Stimulated activated CD4-positive, alpha-beta T cell treated with anti-CD3 and anti-CD28 coated beads, Interleukin-4, amount 100 ng/mL, for 48 hours (primary cell): ENCODE measurements around the gene AMPD2.
"Not testable (repeated sequence)": the region's sequence is repeated elsewhere in the genome, so short reads cannot be mapped to it uniquely, and the experiment has no call there.

Source experiments
- DNase-seq, 2 donors: peaks; one replicate each; pipeline ENCODE4 v3.0.0-alpha.2; 2020; ENCODE audit warnings: low read depth in 2 of 2

AMPD2 gene

DNA sequence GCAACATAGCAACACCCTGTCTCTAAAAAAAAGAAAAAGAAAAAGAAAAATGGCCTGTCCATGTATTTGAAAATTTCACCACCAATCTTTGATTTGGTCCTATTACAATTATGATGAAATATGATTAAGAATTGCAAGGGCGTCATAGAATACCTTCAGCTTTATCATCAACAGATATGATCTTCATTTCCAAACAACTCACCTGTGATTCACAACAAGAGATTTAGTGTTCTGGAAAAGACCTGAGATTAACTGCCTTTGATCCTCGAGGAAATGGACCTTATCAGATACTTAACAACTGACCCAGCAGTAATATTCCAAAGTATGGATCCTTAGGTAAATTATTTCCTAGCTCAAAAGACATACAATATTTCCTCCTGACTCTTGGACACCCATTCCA lies 32.8 kb downstream of the AMPD2 start:
- no peak for DNase-seq

- DNase-seq, result no peak
These were observed 33.7 kb downstream of the AMPD2 start for GRCh38 chr1:109653306-109653705.

GRCh38 chr1:109654519-109654918 lies 34.9 kb downstream of the AMPD2 start:
- no peak for DNase-seq

GRCh38 chr1:109655615-109656519 lies 36.2 kb downstream of the AMPD2 start, which contains the start of gene GSTM4:
Gene GSTM4, plus strand, starts transcription at chr1:109656099. Its CDS starts 291 bp downstream, at chr1:109656390.
- peak; percentile 66 to 67 for DNase-seq

DNA sequence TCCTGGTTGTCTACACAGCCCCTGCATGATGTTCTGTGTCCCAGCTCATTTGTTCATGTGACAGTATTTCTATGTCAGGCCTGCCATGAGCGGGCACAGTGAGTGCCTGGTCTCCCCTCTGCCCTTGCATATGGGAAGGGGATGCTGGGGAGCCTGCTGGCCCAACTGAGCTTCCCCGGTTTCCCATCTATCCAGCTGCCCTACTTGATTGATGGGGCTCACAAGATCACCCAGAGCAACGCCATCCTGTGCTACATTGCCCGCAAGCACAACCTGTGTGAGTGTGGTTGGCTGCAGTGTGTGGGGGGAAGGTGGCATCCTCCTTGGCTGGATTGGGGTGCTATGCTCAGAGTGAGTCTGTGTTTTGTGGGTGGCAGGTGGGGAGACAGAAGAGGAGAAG lies 37.8 kb downstream of the AMPD2 start:
- no peak for DNase-seq

- DNase-seq, result no peak
These were observed 38.3 kb downstream of the AMPD2 start for GRCh38 chr1:109657970-109658369.

GRCh38 chr1:109658533-109659042 lies 39.0 kb downstream of the AMPD2 start:
- no peak for DNase-seq

- no peak for DNase-seq
These were observed 39.5 kb downstream of the AMPD2 start for GRCh38 chr1:109659145-109659544.

GRCh38 chr1:109659997-109660690 lies 40.5 kb downstream of the AMPD2 start:
- DNase-seq, result no peak

GRCh38 chr1:109660691-109661026 lies 41.0 kb downstream of the AMPD2 start:
- not testable (repeated sequence) for DNase-seq

- DNase-seq, result no peak
These were observed 41.8 kb downstream of the AMPD2 start for GRCh38 chr1:109661391-109661790.

DNA sequence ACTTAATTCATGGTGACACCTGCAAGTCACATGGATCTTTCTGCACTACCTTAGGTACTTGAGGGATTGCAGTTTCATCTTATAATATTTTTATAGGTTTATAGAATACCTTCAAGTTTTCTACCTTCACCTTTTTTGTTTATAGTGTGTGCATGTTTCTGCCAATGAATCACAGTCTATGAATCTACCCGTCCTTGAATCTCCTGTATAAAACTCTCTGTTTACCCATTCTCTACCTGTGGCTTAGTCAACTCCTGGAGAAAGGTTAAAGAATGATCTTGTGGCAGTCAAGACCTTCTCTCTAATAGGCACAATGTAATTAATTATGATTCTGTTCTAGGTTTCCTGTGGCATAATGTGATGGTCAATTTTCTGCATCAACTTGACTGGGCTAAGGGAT lies 45.0 kb downstream of the AMPD2 start:
- no peak for DNase-seq

- peak; percentile 78 to 87 for DNase-seq
These were observed 48.0 kb downstream of the AMPD2 start, which contains the start of gene GSTM2 for GRCh38 chr1:109667452-109668122. Gene GSTM2, plus strand, starts transcription at chr1:109668057. Its CDS starts 59 bp downstream, at chr1:109668116.

GRCh38 chr1:109668123-109668775 lies 48.6 kb downstream of the AMPD2 start:
- DNase-seq, result no peak

GRCh38 chr1:109669246-109669948 lies 49.8 kb downstream of the AMPD2 start:
- DNase-seq, result no peak

- not testable (repeated sequence) for DNase-seq
These were observed 50.3 kb downstream of the AMPD2 start for GRCh38 chr1:109669949-109670302.

GRCh38 chr1:109671067-109671466 lies 51.4 kb downstream of the AMPD2 start:
- DNase-seq, result no peak

DNA sequence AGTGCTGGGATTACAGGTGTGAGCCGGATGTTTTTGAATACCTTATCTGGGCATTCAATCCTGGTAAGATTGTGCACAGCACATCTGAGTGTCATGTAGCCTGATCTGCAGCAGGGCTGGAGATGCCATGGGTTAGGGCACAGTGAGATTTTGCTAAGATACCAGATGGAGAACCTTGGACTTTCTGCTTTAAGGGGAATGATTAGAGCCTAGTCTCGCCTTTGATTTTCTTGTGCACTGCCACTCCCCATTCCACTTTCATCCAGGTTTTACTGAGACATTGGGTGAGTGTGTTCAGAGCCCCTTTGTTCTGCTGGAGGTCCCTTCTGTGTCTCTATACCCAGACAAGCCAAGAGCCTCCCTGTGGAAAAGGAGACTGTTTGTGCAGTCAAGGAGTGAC lies 54.2 kb downstream of the AMPD2 start:
- not testable (repeated sequence) for DNase-seq

DNA sequence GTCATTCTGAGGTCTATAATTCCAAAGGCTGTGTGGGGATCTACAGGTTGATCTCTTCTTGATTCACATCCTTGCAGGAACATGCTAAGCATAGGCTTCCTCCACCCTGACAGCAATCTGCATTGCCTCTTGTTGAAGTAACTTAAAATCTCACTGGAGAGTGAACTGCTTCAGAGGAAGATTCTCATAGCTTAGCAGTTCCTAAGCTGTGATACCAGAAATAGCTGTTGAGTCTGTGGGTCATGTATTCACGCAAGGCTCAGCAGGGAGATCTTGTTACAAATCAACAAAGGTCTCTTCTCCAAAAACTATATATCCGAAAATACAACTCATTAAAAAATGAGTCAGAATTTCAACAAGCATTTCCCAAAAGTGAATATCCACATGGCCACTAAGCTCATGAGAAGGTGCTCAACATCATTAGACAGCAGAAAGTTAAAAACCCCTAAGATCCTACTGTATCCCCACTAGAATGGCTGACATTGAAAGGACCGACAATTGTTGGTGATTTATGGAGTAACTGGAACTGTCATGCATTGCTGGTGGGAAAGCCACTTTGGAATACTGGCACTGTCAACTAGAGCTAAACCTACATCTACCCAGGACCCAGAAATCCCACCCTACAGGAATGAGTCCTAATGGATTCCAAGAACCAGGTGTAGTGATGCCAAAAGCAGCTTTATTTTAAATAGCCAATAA lies 57.2 kb downstream of the AMPD2 start:
- DNase-seq, result not testable (repeated sequence)

- no peak for DNase-seq
These were observed 57.8 kb downstream of the AMPD2 start for GRCh38 chr1:109677459-109677858.
